GM12878 (cell line): Measurements from ENCODE around the gene ABCC11. TPM values are rescaled to one million over a fixed set of nuclear protein-coding genes. Genes with fewer than 3 reads are reported as not detected.

ENCODE experiments used
- BACH1 ChIP-seq: fragments of 450-650 bp; IDR thresholded peaks from 2 replicates; pipeline ENCODE4 v1.6.1; 2017; ENCODE audit warnings: mild to moderate bottlenecking, borderline replicate concordance
- DPF2 ChIP-seq: fragments of 450-650 bp; IDR thresholded peaks from 2 replicates; pipeline ENCODE4 v1.6.1; 2017; ENCODE audit warnings: mild to moderate bottlenecking
- E4F1 ChIP-seq: fragments of 450-650 bp; IDR thresholded peaks from 2 replicates; pipeline ENCODE4 v1.6.1; 2018; ENCODE audit warnings: borderline replicate concordance, mild to moderate bottlenecking; ENCODE audit not compliant: partially characterized antibody
- ESRRA ChIP-seq: IDR thresholded peaks from 2 replicates; pipeline ENCODE4 v1.6.1; 2012; ENCODE audit warnings: mild to moderate bottlenecking, low read length, improper control_type of control experiment
- ETV6 ChIP-seq, 2 experiments: fragments of 450-650 bp in 1 of 2; IDR thresholded peaks in 1 of 2; conservative IDR thresholded peaks in 1 of 2; 2 replicates each; pipeline ENCODE4 v1.6.1; 2014; ENCODE audit warnings: antibody characterized with exemption in 1 of 2, borderline replicate concordance in 1 of 2, low read depth in 1 of 2, mild to moderate bottlenecking in 1 of 2, moderate library complexity in 1 of 2
- FOXM1 ChIP-seq: IDR thresholded peaks from 2 replicates; pipeline ENCODE4 v1.6.1; 2012; ENCODE audit warnings: low read depth, mild to moderate bottlenecking, inconsistent platforms, low read length, moderate library complexity
- KDM1A ChIP-seq: fragments of 200-600 bp; sonication (generic); IDR thresholded peaks from 2 replicates; pipeline ENCODE4 v1.6.1; 2016; ENCODE audit warnings: borderline replicate concordance
- MEF2B ChIP-seq: fragments of 450-650 bp; IDR thresholded peaks from 2 replicates; pipeline ENCODE4 v1.6.1; 2018; ENCODE audit warnings: mild to moderate bottlenecking, moderate library complexity; ENCODE audit not compliant: partially characterized antibody, poor library complexity, severe bottlenecking
- NFYA ChIP-seq: IDR thresholded peaks from 2 replicates; pipeline ENCODE4 v1.6.1; 2011; ENCODE audit warnings: low read depth, mild to moderate bottlenecking, low read length, improper control_type of control experiment, borderline replicate concordance
- PBX3 ChIP-seq: IDR thresholded peaks from 2 replicates; pipeline ENCODE4 v1.6.1; 2011; ENCODE audit warnings: mild to moderate bottlenecking, low read depth, low read length, moderate library complexity; ENCODE audit not compliant: insufficient replicate concordance
- SP1 ChIP-seq: IDR thresholded peaks from one replicate; pipeline ENCODE4 v1.6.1; 2011; ENCODE audit warnings: low read depth, low read length
- SPI1 ChIP-seq: IDR thresholded peaks from 2 replicates; pipeline ENCODE4 v1.6.1; 2011; ENCODE audit warnings: low read depth, mild to moderate bottlenecking, low read length, moderate library complexity, borderline replicate concordance; ENCODE audit not compliant: insufficient read depth
- STAT1 ChIP-seq: fragments of 450-650 bp; conservative IDR thresholded peaks from 2 replicates; pipeline ENCODE4 v1.6.1; 2014; ENCODE audit warnings: antibody characterized with exemption, mild to moderate bottlenecking
- SUPT20H ChIP-seq: IDR thresholded peaks from 2 replicates; pipeline ENCODE4 v1.6.1; 2011; ENCODE audit warnings: low read depth, mild to moderate bottlenecking, low read length, moderate library complexity, borderline replicate concordance; ENCODE audit not compliant: control insufficient read depth
- YY1 ChIP-seq: IDR thresholded peaks from 2 replicates; pipeline ENCODE4 v1.6.1; 2011; ENCODE audit warnings: low read depth, mild to moderate bottlenecking, low read length
- ZNF592 ChIP-seq: fragments of 450-650 bp; IDR thresholded peaks from 2 replicates; pipeline ENCODE4 v1.6.1; 2017; ENCODE audit warnings: mild to moderate bottlenecking, moderate library complexity
- polyA plus RNA-seq, 11 experiments: library from polyadenylated mRNA; depleted of rRNA in 4 of 11; unstranded in 6 of 11; stranded (reverse) in 5 of 11; fragments of >200 nt; fragmentation: Nextera tagmentation in 4 of 11; fragmentation: Illumina TruSeq in 1 of 11; extraction: Ambion mirVana in 4 of 11; extraction: Trizol in 1 of 11; gene quantifications; 1 replicate in 1 of 11; 2 replicates in 10 of 11; pipeline versions ENCODE4 v1.2.1 to v1.2.3, GENCODE V29; 2011 to 2016; ENCODE audit warnings: inconsistent platforms in 2 of 11, missing spikeins in 2 of 11, low read depth in 1 of 11
- total RNA-seq, 4 experiments: library from RNA; depleted of rRNA in 3 of 4; stranded (reverse); fragments of >200 nt in 3 of 4; fragmentation: Illumina TruSeq in 1 of 4; extraction: Trizol in 1 of 4; gene quantifications; 2 replicates each; pipeline versions ENCODE4 v1.2.1 to v1.2.3, GENCODE V29; 2013 to 2021
- TF ChIP-seq, protein P1 (sequence below): fragments of 450-650 bp; IDR thresholded peaks from 2 replicates; pipeline ENCODE4 v1.6.1; 2017; ENCODE audit warnings: mild to moderate bottlenecking, low read depth, inconsistent platforms; ENCODE audit not compliant: poor library complexity, severe bottlenecking
- TF ChIP-seq, protein P2 (sequence below): fragments of 450-650 bp; IDR thresholded peaks from 2 replicates; pipeline ENCODE4 v1.6.1; 2017; ENCODE audit warnings: borderline replicate concordance

The ABCC11 gene
- total and polyA plus RNA-seq, 10 of the 15 experiments (the other 5 are each of a cell fraction or from before 2014, with no cell fraction given), result 0.04 to 0.20 (median 0.10) TPM; not detected in 6

- TF ChIP-seq, protein P1, sequence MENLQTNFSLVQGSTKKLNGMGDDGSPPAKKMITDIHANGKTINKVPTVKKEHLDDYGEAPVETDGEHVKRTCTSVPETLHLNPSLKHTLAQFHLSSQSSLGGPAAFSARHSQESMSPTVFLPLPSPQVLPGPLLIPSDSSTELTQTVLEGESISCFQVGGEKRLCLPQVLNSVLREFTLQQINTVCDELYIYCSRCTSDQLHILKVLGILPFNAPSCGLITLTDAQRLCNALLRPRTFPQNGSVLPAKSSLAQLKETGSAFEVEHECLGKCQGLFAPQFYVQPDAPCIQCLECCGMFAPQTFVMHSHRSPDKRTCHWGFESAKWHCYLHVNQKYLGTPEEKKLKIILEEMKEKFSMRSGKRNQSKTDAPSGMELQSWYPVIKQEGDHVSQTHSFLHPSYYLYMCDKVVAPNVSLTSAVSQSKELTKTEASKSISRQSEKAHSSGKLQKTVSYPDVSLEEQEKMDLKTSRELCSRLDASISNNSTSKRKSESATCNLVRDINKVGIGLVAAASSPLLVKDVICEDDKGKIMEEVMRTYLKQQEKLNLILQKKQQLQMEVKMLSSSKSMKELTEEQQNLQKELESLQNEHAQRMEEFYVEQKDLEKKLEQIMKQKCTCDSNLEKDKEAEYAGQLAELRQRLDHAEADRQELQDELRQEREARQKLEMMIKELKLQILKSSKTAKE, result peak; percentile 34
- TF ChIP-seq SUPT20H, result no peak
- TF ChIP-seq STAT1, result no peak
- no peak for TF ChIP-seq YY1
- peak; percentile 26; the same call in 1 of the 2 replicates for TF ChIP-seq SPI1
- TF ChIP-seq, protein P2, sequence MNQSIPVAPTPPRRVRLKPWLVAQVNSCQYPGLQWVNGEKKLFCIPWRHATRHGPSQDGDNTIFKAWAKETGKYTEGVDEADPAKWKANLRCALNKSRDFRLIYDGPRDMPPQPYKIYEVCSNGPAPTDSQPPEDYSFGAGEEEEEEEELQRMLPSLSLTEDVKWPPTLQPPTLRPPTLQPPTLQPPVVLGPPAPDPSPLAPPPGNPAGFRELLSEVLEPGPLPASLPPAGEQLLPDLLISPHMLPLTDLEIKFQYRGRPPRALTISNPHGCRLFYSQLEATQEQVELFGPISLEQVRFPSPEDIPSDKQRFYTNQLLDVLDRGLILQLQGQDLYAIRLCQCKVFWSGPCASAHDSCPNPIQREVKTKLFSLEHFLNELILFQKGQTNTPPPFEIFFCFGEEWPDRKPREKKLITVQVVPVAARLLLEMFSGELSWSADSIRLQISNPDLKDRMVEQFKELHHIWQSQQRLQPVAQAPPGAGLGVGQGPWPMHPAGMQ, result no peak
- TF ChIP-seq E4F1, result no peak
- TF ChIP-seq NFYA, result no peak
- TF ChIP-seq FOXM1, result peak; percentile 89; the same call in 1 of the 2 replicates
- TF ChIP-seq ETV6 (conservative IDR thresholded peaks at IDR 0.05 in 1 of 2, IDR thresholded peaks at IDR 0.05 in 1 of 2; ENCODE audit: borderline replicate concordance in 1 of 2, low read depth in 1 of 2), result peak in 1 of 2 experiments; percentile 74; a peak in 2 of 4 replicates
- peak; percentile 35 for TF ChIP-seq SP1
- TF ChIP-seq MEF2B, result peak; percentile 23
- TF ChIP-seq KDM1A, result no peak
- peak; percentile 52; the same call in 1 of the 2 replicates for TF ChIP-seq ESRRA
- peak; percentile 84 for TF ChIP-seq DPF2
- 0 out of 2 replicates have a peak, but pooled peaks have one; percentile 45 for TF ChIP-seq BACH1
- no peak for TF ChIP-seq PBX3
- no peak for TF ChIP-seq ZNF592
Observed at GRCh38 chr16:48158296-48158695, 89.0 kb downstream of the ABCC11 start (continued).
